ENCODE measurements around the gene SNRNP25.
"Not testable (repeated sequence)": the region's sequence is repeated elsewhere in the genome, so short reads cannot be mapped to it uniquely, and the experiment has no call there.

Gene SNRNP25

DNA sequence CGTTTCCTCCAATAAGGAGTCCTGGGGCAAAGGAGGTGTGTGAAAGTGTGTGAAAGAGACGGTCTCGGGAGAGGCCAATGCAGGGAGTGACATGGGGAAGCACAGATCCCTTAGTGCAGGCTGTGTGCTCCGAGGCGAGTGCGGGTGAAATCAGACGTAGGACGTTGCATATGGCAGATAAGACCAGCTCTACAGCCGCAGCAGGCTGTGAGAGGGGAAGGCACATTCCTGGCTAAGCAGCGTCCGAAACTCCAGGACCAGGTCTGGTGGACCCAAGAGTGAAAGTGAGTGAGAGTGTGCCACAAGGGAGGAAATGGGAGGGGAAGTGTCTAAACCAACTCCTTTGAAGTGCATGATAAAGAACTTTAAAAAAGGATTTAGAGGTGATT, 11.6 kb upstream of the SNRNP25 start:
- DNase-seq: no peak

DNA sequence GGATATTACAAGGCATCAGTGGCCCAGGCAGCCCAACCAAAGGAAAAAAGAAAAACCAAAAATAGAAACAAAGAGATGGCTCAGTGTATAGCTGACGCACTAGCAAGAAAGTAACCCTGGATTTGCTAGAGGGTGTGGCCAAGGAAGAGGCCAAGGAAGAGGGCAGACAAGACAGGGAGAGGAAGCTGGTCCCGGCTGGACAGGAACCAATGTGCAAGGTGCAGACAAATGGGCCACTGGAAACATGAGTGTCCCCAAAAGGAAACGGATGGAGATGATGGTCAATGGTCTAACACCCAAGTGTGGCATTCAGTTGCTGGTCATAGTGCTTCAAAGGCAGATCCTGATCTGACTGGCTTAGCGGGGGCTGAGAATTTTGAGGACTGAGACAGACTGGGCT, 10.9 kb upstream of the SNRNP25 start:
- DNase-seq: no peak

DNA sequence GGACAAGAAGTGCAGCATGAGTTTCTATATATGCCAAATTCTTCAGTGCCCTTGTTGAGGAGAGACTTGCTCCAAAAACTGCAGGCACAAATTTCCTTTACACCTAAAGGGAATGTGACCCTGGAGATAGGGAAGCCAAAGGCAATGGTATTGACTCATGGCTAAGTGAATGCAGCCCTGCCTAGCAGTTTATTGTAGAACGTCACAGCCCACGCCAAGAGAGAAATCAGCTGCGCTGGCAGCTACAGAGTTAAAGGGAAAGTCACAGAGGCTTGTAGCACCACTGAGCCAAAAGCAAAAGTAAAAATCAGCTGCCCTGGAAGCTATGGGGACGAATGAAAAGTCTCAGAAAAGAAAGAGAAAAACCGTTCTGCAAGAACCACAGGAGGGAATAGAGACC, 10.3 kb upstream of the SNRNP25 start:
- no peak for DNase-seq

DNA sequence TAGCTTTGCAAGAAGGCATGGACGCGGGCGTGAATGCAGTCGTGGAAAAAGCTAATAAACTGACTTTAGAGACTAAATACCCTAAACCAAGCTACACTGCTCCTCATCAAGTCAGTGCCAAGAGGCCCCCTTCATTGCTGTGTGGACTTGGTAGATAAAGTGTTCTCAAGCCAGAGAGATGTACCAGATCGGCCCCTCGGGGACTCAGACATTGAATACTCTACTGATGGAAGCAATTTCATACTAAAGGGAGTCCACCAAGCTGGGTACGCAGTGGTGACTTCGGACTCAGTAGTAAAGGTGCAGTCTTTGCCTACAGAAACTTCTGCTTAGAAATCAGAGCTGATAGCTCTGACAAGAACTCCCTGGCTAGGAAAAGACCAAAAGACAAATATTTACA, 9.0 kb upstream of the SNRNP25 start:
- no peak for DNase-seq

GRCh38 chr16:45454-45853, 8.2 kb upstream of the SNRNP25 start:
- DNase-seq: no peak

GRCh38 chr16:46510-46909, 7.1 kb upstream of the SNRNP25 start:
- DNase-seq: not testable (repeated sequence)

DNA sequence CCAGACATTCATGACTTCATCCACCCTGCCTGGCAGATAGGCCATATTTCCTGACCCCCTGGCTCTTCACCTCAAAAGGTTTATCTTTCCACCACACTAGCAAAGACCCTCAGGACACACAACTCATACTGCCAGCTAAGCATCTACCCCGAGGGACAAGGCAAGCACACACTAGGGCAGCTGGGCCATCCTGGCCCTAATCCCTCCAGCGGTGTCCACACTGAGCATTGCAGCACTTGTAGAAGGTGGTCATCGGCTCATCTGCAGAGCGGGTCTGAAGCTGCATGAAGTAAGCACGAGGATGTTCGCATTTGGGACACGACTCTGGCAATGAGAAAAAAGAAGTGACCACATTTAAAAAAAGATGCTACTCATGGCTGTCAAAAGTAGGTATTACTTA, 6.4 kb upstream of the SNRNP25 start:
- DNase-seq: no peak

DNA sequence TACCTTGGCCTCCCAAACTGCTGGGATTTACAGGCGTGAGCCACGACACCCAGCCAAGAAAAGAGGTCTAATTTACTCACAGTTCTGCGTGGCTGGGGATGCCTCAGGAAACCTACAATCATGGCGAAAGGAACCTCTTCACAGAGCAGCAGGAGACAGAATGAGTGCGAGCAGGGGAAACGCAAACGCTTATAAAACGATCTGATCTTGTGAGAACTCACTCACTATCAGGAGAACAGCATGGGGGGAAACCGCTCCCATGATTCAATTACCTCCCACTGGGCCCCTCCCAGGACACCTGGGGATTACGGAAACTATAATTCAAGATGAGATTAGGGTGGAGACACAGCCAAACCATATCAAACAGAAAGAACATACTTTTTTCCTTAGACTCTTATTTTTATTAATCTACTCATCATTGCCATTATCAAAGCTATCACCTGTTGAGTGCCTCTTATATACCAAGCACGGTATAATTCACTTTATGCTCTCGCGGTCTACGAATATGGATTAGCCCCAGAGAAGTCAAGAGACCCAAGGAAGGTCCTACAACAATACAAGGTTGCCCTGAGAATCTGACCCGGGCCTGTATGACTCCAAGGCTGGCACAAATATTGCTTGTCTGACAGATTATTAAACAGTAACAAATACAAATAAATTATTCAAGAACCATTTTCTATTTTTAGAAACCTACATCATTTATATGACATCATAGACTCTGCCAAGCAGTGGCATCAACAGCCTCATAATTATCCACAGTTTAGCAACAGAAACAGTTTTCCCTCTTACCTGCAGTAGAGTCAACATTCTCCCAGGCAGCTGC, 2.6 kb upstream of the SNRNP25 start:
- no peak for DNase-seq

DNA sequence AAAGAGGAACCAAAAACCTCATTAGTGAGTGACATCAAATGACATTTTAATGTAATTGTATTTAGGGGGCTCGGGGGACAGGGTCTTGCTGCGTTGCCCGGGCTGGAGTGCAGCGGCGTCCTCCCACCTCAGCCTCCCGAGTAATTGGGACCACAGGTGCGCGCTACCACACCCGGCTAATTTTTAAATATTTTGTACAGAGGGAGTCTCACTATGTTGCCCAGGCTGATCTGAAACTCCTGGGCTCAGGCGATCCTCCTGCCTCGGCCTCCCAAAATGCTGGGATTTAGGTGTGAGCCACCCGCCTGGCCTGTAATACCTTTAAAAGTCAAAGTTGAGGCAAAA, 581 bp downstream of the SNRNP25 start:
- DNase-seq: no peak

DNA sequence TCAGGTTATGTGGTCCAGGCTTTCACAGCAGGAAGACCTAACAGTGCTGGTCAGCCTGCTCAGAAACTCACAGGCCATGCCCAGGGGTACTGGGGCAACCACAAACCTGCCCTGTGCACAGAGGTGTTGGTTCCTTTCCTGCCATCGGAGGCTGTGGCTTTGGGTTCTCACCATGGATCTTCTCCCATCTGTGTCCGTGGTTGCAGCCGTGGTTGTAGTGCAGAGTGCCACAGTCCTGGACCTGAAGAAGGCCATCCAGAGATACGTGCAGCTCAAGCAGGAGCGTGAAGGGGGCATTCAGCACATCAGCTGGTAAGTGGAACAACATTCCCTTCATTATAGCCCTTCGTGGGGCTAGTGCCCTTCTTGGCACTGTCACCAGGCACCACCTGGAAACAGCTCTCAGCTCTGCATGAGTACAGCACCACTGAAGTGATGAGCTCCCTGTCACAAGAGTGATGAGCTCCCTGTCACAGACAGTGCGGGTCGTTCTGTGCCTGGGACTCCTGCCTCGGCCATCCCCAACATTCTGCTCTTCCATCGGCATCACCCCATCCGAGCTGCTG, 2.0 kb downstream of the SNRNP25 start:
- no peak for DNase-seq

DNA sequence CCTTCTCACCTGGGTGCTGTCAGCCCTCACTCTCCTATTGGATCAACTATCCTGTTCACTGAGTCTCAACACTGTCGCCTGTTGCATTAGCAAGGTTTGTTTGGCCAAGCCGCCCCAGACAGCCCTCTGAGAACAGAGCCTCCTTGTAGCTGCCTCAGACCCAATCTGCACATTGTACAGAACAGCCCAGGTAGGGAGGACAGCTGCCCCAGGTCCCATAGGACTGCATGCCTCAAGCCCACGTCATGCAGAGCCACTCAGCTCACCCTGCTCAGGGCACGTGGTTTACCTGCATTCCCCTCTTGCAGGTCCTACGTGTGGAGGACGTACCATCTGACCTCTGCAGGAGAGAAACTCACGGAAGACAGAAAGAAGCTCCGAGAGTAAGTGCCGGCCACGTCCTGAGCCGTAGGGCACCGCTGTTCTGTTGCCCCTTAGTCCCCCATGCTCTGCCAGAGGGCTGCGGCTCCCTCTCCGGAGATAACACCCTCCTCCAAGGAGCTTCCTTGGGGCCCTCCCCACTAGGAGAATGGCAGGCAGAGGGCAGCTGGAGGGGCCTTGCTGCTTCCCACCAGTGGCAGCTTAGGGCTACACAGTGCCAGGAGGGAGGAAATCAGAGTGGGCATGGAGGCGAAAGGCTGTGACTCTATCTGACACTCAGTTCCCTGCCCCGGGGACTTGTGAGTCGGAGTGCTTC, 2.8 kb downstream of the SNRNP25 start:
- DNase-seq: no peak

- no peak for DNase-seq
These were observed 4.1 kb downstream of the SNRNP25 start for GRCh38 chr16:57711-58110.

- DNase-seq: no peak
These were observed 5.1 kb downstream of the SNRNP25 start for GRCh38 chr16:58491-59439.

GRCh38 chr16:59440-60059, 5.9 kb downstream of the SNRNP25 start:
- no peak for DNase-seq

- no peak for DNase-seq
These were observed 6.5 kb downstream of the SNRNP25 start for GRCh38 chr16:60166-60565.

- no peak for DNase-seq
These were observed 7.6 kb downstream of the SNRNP25 start for GRCh38 chr16:60929-61878.

GRCh38 chr16:61879-62281, 8.3 kb downstream of the SNRNP25 start:
- DNase-seq: no peak

GRCh38 chr16:62283-62967, 8.8 kb downstream of the SNRNP25 start:
- no peak for DNase-seq

GRCh38 chr16:62968-63391, 9.4 kb downstream of the SNRNP25 start:
- DNase-seq: no peak

DNA sequence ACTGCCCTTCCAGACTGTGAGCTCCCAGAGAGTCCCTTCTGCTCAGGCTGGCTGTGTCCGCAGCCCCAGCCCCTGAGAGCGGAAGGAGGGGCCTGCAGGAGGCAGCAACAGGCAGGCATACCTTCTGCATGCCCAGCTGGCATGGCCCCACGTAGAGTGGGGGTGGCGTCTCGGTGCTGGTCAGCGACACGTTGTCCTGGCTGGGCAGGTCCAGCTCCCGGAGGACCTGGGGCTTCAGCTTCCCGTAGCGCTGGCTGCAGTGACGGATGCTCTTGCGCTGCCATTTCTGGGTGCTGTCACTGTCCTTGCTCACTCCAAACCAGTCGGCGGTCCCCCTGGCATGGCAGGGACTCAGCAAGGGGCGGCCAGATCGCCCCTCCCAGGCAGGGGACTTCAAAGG, 9.8 kb downstream of the SNRNP25 start:
- DNase-seq: no peak

Data from activated CD4-positive, alpha-beta T cell treated with anti-CD3 and anti-CD28 coated beads, Interleukin-2, Interleukin-6, amounts not matched to agents 100 ng/mL and 50 ng/mL, durations not matched to agents 16 hours and 8 hours (primary cell).